Pancreas (tissue), 10 donors: ENCODE measurements around the gene FCN1. TPM values are rescaled to one million over a fixed set of nuclear protein-coding genes. Genes with fewer than 3 reads are reported as not detected.
A peak's percentile ranks its signal among the peaks of the same experiment; 100 is the strongest.

ENCODE experiments used
- ATAC-seq, 4 donors: fragments of 200-7000 bp; cut with Tn5 transposase; one replicate each; pipeline versions ENCODE4 v1.8.0 to v1.9.1; 2020; ENCODE audit warnings: mild to moderate bottlenecking in 4 of 4, moderate library complexity in 4 of 4
- DNase-seq, 6 donors: peaks; one replicate each; pipeline ENCODE4 v3.0.0-alpha.2; 2020
- FAIRE-seq: peaks from 2 replicates; lab custom pipeline; 2012; peaks lifted over from hg19 to GRCh38; lab: Jason Lieb, UNC
- H3K27ac ChIP-seq, 4 donors: fragments of 200-600 bp; sonication (generic); 1 replicate in 3 of 4; 2 replicates in 1 of 4; pipeline versions ENCODE4 v1.5.0 to v1.8.0; 2020
- H3K27me3 ChIP-seq, 4 donors: fragments of 200-600 bp; one replicate each; pipeline ENCODE4 v1.8.0; 2021
- H3K36me3 ChIP-seq, 3 donors: fragments of 200-600 bp; sonication (generic) in 1 of 3; one replicate each; pipeline versions ENCODE4 v1.5.0 to v1.8.0; 2020 to 2021
- H3K4me1 ChIP-seq, 3 donors: fragments of 200-600 bp; one replicate each; pipeline ENCODE4 v1.8.0; 2021
- H3K4me3 ChIP-seq, 4 donors: fragments of 200-600 bp; sonication (generic) in 2 of 4; one replicate each; pipeline versions ENCODE4 v1.5.0 to v1.8.0; 2020 to 2021
- H3K9me3 ChIP-seq, 4 donors: fragments of 200-600 bp; one replicate each; pipeline ENCODE4 v1.8.0; 2021
- WGBS, 2 donors: extraction: QIAGEN DNeasy Blood & Tissue Kit; methylation state at CpG; one replicate each; pipeline ENCODE4 v1.1.7; 2013; 5-methylcytosine and 5-hydroxymethylcytosine counted together
- intact Hi-C, 3 donors: fragments of 100-400 bp; cut with DNase I; formaldehyde crosslinking; loops; one replicate each; pipeline versions ENCODE4 v1.11.1 to v1.14.2; 2022
- polyA plus RNA-seq, 2 donors: library from polyadenylated mRNA; stranded (reverse); fragments of 200-250 nt; gene quantifications; one replicate each; pipeline ENCODE4 v1.2.3, GENCODE V29; 2013
- total RNA-seq, 6 donors: library from RNA; stranded (reverse); fragmentation: NEBNext Ultra II Directional in 4 of 6; extraction: Animal tissue kit (Norgen Biotek cat#: 25700) in 4 of 6; gene quantifications; one replicate each; pipeline versions ENCODE4 v1.2.1 to v1.2.4, GENCODE V29; 2021 to 2023
- TF ChIP-seq, protein P1 (sequence below), 4 donors: fragments of 200-600 bp; sonication (generic) in 3 of 4; IDR thresholded peaks; one replicate each; pipeline versions ENCODE4 v1.5.0 to v1.8.0; 2021; ENCODE audit warnings: antibody characterized with exemption in 4 of 4
- donor health status: healthy with polysubstance abuse.
- donor health status: DM: no; HTN: no; CAD: no; lungs with moderate emphysema.
- donor health status: DM: no; HTN: no; CAD: no.
- donor health status: control.
- donor health status: control.
- donor health status: Bipolar disorder and iron deficiency.
- donor health status: DM: yes; HTN: yes; CAD: no.
- donor health status: DM: no; HTN: no; CAD: no.
- donor health status: DM: no; HTN: no; CAD: no.
- donor health status: DM: yes; HTN: yes; CAD: no.

Gene FCN1
- total and polyA plus RNA-seq, 8 donors, result 0.32 to 6.2 (median 1.0) TPM

GRCh38 chr9:134868751-134869553 is 48.8 kb downstream of the FCN1 start:
- Histone ChIP-seq H3K27ac (no peak overlapping the region), H3K4me1 (no peaks in the 10 kb centered on the region), H3K36me3 (no peaks in the 10 kb centered on the region), H3K4me3 (no peak overlapping the region), H3K9me3 (no peaks in the 10 kb centered on the region), H3K27me3 (no peaks in the 10 kb centered on the region)
- TF ChIP-seq, protein P1, sequence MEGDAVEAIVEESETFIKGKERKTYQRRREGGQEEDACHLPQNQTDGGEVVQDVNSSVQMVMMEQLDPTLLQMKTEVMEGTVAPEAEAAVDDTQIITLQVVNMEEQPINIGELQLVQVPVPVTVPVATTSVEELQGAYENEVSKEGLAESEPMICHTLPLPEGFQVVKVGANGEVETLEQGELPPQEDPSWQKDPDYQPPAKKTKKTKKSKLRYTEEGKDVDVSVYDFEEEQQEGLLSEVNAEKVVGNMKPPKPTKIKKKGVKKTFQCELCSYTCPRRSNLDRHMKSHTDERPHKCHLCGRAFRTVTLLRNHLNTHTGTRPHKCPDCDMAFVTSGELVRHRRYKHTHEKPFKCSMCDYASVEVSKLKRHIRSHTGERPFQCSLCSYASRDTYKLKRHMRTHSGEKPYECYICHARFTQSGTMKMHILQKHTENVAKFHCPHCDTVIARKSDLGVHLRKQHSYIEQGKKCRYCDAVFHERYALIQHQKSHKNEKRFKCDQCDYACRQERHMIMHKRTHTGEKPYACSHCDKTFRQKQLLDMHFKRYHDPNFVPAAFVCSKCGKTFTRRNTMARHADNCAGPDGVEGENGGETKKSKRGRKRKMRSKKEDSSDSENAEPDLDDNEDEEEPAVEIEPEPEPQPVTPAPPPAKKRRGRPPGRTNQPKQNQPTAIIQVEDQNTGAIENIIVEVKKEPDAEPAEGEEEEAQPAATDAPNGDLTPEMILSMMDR (IDR thresholded peaks at IDR 0.05), result no peak
- no peak for FAIRE-seq
- intact Hi-C loops, result no loop called here
- no peak for DNase-seq
- no peak for ATAC-seq
- WGBS, 2 donors, result 74 to 77% methylated on average over 25 of the region's 25 CpGs

GRCh38 chr9:134867917-134868750 is 49.6 kb downstream of the FCN1 start:
- Histone ChIP-seq H3K27ac (no peak overlapping the region), H3K27me3 (no peaks in the 10 kb centered on the region), H3K4me3 (no peak overlapping the region), H3K9me3 (no peaks in the 10 kb centered on the region), H3K4me1 (no peaks in the 10 kb centered on the region), H3K36me3 (no peaks in the 10 kb centered on the region)
- ATAC-seq (no peak), DNase-seq (no peak), FAIRE-seq (no peak)
- intact Hi-C loops, result no loop called here
- TF ChIP-seq, protein P1 (IDR thresholded peaks at IDR 0.05), result no peak
- 75 to 82% methylated on average over 22 of the region's 22 CpGs for WGBS, 2 donors

GRCh38 chr9:134864821-134865190 is 52.9 kb downstream of the FCN1 start:
- Histone ChIP-seq H3K36me3 (no peaks in the 10 kb centered on the region), H3K27me3 (no peaks in the 10 kb centered on the region), H3K4me3 (no peak overlapping the region), H3K27ac (no peak overlapping the region), H3K9me3 (no peaks in the 10 kb centered on the region), H3K4me1 (no peaks in the 10 kb centered on the region)
- no peak for FAIRE-seq
- TF ChIP-seq, protein P1 (IDR thresholded peaks at IDR 0.05), result no peak
- intact Hi-C loops, result no loop called here
- no peak for DNase-seq
- no peak for ATAC-seq
- WGBS, 2 donors, result 70 to 77% methylated on average over 13 of the region's 13 CpGs

DNA sequence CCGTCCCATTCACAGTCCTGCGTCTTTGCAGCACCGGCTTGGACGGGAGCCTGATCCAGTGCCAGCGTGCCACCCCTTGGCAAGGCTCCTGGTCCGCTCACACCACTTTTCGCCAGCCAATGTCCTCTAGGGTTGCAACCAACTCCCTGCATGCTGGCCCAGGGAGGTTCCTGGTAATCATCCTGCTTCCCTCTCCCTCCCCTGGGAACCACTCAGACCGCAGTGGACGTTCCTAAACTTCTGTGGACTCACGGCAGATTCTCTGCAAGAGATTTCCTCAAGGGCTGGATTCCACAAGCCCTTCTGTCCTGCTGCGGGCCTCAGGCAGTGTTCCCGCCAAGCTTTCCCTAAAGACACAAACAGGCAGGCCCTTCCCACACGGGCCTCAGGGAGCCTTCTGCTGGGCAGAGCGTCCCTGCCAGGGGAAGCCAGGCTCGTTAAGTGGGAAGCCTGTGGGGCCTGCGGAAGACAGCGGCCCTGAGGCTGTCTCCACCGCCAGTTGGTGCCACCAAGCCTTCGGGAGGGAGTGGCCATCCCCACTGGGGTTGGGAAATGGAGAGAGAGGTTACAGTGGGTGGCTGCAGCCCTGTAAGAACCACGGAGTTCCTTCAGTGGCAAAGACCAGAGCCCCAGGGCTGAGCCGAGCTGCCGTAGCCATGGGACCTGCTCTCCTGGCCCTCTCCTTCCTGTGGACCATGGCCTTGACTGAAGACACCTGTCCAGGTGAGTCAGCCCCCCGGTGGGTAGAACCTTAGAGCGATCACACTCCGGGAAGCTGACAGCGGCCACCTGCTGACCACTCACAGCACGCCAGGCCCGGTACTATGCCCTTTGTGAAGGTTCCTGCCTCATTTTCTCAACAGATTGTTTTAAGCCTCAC is 53.5 kb downstream of the FCN1 start:
- no peaks in the 10 kb centered on the region for H3K27me3 ChIP-seq
- H3K27ac ChIP-seq, result no peak overlapping the region
- H3K4me1 ChIP-seq, result no peaks in the 10 kb centered on the region
- WGBS, 2 donors, result 61 to 68% methylated on average over 28 of the region's 28 CpGs
- no peaks in the 10 kb centered on the region for H3K9me3 ChIP-seq
- FAIRE-seq, result no peak
- DNase-seq, result peak in 1 of 6 donors; percentile 4
- TF ChIP-seq, protein P1 (IDR thresholded peaks at IDR 0.05), result no peak
- H3K36me3 ChIP-seq, result no peaks in the 10 kb centered on the region
- ATAC-seq, result no peak
- intact Hi-C loops, result no loop called here
- H3K4me3 ChIP-seq, result no peak overlapping the region
